ENCODE results near the gene SDSL.
A peak's percentile ranks its signal among the peaks of the same experiment; 100 is the strongest.

SDSL gene

DNA sequence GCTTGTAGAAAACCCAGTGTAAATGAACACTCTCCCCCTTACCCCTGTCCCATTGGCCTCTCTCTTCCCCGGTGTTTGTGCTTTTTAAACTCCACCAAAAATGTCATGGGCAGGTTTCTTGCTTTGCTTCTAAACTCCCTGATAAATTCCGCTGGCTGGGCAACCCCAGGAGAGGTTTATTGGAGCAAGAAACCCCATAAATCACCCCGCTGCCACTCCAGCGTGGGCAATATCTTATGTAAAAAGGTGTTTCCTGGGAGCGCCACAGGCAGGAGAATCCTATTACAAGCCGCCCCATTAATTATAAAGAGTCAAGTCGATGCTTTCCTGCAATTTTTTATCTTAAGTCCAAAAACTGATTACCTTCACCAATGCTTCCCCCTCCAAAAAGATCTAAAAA is 26.7 kb downstream of the SDSL start:
- DNase-seq, result no peak

- no peak for DNase-seq
Observed at GRCh38 chr12:113449299-113449698, 27.1 kb downstream of the SDSL start.

DNA sequence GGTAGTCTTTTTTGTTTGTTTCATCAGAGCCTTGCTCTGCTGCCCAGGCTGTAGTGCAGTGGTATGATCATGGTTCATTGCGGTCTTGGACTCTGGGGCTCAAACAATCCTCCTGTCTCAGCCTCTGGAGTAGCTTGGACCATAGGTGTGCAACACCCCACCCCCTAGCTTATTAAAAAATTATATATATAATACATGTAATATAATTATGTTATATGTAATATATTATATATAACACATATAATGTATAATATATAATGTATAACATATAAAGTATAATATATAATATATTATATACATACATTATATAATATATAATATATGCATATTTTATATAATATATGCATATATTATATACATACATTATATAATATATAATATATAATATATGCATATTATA is 27.7 kb downstream of the SDSL start:
- DNase-seq, result no peak

GRCh38 chr12:113452458-113452857 is 30.3 kb downstream of the SDSL start:
- DNase-seq, result no peak

DNA sequence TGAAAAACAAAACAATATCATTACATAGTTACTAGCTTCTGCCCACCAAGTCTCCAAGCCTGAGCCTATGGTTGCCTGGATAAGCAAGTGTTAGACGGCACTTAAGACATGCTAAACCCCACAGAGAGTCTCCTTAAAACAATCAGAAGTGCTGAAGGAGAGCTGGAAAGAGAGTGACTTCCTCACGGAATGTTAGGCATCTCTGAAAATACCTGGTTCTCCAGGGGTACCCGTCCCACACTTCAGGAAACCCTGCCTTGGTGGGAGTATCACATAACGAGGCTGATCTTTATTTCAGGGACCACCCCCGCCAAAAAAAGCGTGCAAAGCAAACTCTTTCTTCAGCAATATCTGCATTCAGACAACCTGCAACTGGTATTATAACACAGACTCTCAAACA is 31.1 kb downstream of the SDSL start:
- DNase-seq, result no peak

GRCh38 chr12:113456199-113456598 is 34.0 kb downstream of the SDSL start:
- no peak for DNase-seq

DNA sequence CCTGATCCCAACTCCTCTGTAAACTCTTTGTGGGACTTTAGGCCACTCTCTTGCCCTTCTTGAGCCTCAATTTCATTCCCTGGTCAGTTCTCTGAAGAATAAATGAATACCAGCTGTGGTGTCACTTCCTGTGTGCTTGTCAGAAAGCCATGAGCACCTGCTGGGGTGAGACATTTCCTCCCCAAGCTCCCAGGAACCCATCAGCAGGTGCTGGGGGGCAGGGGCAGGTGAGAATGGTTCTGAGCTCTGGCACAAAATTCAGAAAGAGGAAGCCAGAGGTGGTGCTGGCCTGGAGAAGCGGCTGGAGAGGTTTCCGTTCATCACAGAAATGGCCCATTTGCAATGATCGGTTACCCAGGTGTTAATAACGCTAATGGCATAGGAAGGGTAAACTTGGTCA is 34.6 kb downstream of the SDSL start:
- DNase-seq, result no peak

DNA sequence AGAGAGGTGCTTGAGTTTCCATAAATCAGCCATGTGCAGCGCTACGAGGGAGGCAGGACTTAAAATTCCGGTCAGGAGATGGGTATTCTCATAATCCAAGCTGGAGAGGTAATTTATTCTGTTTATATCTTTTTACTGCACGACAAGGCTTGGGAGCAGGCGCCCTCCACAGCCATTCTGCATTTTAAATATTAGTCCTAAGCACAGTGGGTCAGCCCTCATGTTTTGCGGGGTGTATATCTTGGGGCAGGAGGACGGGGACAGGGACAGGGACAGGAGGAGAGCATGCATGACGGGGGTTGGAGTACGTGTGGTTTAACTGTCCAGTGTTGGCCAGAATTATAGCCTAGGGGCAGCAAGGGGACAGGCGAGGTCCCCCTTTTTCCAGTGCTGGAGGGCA is 35.0 kb downstream of the SDSL start:
- no peak for DNase-seq

- DNase-seq, result no peak
Observed at GRCh38 chr12:113457710-113458109, 35.5 kb downstream of the SDSL start.

DNA sequence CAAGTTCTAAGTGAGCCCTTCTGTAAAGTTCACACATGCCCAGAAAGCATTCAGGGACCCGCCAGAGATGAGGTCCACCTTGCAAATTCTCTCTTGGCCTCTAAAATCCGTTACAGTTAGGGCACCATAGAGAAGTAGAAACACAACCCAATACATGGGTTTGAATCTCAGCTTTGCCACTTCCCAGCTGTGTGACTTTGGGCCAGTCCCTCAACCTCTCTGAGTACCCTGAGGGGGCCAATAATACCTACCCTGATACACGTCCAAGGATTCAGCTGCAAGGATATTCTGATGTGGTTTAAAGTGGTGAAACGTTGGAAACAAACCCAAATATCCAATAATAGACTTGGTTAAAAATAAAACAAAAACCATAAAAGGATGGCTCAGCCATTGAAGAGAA is 37.8 kb downstream of the SDSL start:
- no peak for DNase-seq

DNA sequence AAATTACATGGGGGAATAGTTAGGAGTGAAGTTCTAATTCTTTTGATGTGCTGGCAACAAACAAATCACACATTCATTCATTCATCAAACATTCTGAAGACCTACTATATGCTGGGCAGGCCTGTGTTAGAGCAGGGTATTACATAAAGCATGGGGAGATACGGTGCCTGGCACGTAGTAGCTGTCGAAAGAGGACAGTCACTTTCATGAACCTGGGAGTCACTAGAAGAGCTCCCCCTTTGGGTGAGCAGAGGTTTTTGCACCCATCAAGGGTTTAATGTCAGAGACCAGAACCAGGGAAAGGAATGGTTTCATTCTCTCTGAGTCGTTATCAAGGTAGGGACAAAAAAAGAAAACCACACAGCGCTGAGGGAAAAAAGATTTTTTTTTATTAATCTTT is 39.5 kb downstream of the SDSL start:
- DNase-seq, result no peak

- peak; percentile 76 for DNase-seq
Observed at GRCh38 chr12:113462117-113462774, 40.1 kb downstream of the SDSL start.

DNA sequence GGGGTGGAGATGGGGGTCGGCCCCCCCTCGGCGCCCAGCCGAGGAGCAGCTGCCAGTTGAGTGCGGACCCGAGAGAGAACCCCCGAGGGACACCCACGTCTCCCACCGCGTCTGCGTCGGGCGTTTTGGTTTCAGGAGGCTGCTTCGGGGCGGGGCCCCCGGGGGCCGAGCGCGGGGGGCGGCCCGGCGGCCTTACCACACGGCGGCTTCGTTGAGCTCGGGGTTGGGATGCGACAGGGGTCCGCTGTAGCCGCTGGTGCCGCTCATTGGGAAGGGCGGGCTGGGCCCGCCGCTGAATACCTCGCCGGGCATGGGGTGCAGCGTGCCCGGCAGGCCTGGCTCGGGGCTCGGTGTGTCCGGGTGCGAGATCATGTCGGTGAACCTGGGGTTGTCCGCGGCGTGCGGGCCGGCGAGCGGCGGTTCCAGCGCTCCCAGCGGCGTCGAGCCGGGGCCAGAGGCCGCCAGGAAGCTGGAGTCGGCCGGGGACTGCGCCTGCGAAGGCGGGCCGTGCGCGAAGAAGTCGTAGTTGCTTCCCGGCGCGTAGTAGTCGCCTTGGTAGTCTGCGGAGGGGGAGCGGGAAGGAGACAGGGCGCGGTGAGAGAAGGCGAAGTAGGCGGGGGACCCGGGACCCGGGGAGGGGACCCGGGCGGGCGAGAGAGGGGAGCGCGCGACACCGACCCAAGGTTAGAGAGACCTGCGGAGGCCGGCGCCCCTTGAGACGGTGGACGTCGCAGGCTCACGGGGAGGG is 41.0 kb downstream of the SDSL start:
- DNase-seq, result peak; percentile 63

DNA sequence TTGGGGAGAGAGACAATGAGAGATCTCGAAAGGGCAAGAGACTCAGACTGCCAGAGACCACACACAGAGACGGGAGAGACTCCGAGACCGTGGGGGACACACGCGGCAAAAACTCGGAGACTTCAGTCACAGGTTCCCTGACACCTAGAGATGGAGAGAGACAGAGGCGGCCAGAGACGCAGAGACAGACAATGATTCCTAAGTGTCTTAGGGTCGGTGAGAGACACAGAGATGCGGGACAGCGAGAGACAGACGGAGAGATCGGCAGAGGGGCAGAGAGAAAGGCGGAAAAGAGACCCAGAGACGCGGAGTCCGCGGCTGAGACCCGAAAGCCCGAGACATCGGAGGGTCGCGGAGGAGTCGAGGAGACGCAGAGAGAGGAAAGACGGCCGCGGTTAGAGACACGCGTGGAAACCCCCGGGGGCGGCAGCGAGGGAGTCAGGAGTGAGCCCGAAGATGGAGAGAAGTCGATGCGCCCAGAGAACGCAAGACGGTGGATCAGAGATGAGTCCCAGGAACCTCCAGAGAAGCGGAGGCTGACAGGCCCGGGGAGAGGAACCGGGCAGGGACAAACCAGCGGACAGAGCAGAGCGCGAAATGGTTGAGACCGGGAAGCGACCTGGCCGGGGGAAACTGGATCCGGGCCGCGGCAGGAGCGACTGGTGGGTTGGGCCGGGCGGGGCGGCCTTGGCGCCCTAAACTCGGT is 41.7 kb downstream of the SDSL start:
- DNase-seq, result peak; percentile 58

DNA sequence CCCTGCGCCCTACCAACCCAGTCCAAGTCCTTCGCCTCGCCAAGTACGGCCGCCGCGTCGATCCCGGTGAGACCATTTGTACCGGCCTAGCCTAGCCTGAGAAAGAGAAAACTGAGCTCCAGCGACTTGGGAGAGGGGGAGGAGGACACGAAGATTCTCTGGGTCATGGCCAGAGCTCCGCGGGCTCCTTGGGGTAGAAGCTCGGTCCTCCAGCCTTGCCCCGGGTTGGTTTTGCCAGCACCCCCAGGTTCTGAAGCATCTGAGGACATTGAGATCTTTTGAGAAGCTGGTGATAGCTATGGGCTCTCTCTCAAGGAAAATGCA is 42.2 kb downstream of the SDSL start:
- no peak for DNase-seq

- no peak for DNase-seq
Observed at GRCh38 chr12:113464852-113465719, 42.9 kb downstream of the SDSL start.

DNA sequence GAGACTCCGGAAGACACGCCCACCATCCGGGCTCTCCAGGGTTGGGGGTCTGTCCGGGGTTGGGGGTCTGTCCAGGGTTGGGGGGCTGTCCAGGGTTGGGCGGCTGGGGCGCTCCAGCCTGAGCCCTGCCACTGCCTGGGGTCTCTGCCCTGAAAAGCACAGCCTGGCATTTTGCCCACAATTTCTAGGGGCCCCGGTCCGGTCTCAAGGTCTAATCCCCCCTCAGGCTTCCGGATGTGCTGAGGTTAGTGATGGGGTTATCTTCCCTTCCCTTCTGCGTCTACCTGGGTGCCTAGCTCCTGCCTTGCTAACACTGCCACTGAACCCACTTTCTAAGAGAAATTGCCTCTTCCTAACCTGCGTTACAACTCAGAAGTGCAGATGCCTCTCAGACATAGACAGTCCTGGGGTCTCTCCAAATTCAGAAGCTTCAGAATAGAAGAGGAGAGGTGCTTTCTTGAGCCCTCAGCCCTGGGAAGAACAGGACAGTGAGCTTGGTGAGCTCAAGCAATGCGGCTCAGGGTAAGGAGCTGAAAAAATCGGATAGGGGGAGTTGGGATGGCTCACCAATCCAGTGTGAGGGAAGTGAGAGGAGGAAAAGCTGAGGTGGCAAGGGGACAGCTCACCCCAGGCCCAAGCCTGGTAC is 43.8 kb downstream of the SDSL start:
- no peak for DNase-seq

- DNase-seq, result no peak
Observed at GRCh38 chr12:113466454-113467141, 44.4 kb downstream of the SDSL start.

- no peak for DNase-seq
Observed at GRCh38 chr12:113467142-113467501, 44.9 kb downstream of the SDSL start.

DNA sequence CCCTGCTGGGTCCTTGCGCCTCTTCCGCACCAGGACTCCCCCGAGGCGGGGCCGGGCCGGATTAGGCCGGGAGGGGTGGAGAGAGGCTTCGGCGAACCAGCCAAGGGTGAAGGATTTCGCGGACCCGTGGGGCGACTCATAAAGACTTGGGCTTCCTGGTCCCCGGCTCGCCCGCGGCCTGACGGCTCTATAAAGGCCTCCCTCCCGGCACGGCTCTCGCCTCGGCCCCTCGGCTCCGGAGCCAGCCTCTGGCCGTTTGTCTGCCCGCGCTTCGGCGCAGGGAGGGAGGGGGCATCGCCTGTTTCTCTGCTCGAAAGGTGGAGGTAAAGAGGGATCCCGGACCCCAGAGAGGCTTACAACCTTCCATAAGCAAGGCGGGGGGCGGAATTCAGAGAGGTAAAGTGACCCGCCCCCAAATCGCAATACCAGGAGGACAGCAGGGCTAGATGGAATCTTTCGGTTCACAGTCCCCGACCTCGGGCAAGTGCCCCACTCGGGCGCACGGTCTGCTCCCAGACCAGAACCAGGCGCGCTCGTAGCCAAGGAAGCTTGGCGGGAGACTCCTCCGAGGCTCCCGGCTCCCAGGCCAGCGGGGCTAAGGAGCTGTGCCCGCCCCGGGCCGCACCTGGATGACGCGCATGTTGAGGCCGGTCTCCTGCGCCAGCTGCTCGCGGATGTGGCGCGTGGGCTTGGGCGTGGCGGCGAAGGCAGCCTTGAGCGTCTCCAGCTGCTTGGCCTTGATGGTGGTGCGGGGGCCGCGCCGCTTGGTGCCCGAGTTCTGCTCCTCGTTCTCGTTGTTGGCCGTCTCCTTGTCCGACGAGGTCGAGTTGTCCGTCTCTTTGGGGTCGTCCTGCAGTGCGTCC is 45.6 kb downstream of the SDSL start:
- DNase-seq, result no peak
